Rectal smooth muscle tissue (tissue), 1 donor: ENCODE measurements around the gene STK32C.
"Not testable (repeated sequence)": the region's sequence is repeated elsewhere in the genome, so short reads cannot be mapped to it uniquely, and the experiment has no call there.

Experiments used
- H3K27ac ChIP-seq: one replicate; pipeline ENCODE4 v1.7.0; 2013; ENCODE audit warnings: low read depth, low read length, inconsistent platforms
- H3K27me3 ChIP-seq: one replicate; pipeline ENCODE4 v1.7.0; 2013; ENCODE audit warnings: low read length; ENCODE audit not compliant: control insufficient read depth, insufficient read depth
- H3K36me3 ChIP-seq: one replicate; pipeline ENCODE4 v1.7.0; 2013; ENCODE audit warnings: low read length; ENCODE audit not compliant: control insufficient read depth, insufficient read depth
- H3K4me1 ChIP-seq: one replicate; pipeline ENCODE4 v1.7.0; 2013; ENCODE audit warnings: low read length; ENCODE audit not compliant: control insufficient read depth, insufficient read depth
- H3K4me3 ChIP-seq: one replicate; pipeline ENCODE4 v1.7.0; 2013; ENCODE audit warnings: low read length
- H3K9ac ChIP-seq: one replicate; pipeline ENCODE4 v1.7.0; 2013; ENCODE audit warnings: low read length

Gene STK32C

DNA sequence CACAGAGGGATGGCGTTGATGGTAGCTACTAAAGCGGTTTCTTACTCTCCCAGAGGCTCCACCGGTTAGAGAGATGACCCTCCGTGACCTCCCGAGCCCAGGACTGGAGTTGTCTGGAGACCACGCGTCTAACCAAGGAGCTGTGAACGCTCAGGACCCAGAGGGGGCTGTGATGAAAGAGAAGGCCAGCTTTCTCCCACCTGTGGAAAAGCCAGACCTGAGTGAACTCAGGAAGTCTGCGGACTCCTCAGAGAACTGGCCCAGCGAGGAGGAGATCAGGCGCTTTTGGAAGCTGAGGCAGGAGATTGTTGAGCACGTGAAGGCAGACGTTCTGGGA, 40.1 kb upstream of the STK32C start:
- no peaks in the 10 kb centered on the region for H3K4me1 ChIP-seq
- no peaks in the 10 kb centered on the region for H3K36me3 ChIP-seq
- H3K27me3 ChIP-seq: no peaks in the 10 kb centered on the region
- no peak overlapping the region for H3K9ac ChIP-seq
- no peak overlapping the region for H3K27ac ChIP-seq
- no peak overlapping the region for H3K4me3 ChIP-seq

DNA sequence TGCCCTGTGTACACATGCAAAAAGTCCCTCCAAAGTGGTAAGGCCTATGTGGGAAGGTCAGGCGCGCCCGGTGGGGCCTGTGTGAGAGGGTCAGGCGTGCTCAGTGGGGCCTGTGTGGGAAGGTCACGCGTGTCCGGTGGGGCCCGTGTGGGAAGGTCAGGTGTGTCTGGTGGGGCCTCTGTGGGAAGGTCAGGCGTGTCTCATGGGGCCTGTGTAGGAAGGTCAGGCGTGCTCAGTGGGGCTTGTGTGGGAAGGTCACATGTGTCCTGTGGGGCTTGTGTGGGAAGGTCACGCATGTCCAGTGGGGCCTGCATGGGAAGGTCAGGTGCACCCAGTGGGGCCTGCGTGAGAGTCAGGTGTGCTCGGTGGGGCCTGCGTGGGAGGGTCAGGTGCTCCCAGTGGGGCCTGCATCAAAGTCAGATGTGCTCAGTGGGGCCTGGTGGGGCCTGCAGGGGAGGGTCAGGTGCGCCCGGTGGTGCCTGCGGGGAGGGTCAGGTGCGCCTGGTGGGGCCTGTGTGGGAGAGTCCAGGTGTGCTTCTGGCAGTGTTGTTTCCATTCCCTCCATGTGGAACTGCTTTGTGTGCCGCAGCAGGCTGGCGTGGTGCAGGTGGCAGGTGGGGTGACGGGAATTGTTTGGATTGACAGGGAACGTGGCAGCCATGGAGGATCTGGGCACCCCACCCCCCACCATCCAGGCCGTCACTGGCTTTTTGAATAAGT, 39.6 kb upstream of the STK32C start:
- Histone ChIP-seq H3K27ac (no peak overlapping the region), H3K4me3 (no peak overlapping the region), H3K27me3 (no peaks in the 10 kb centered on the region), H3K9ac (no peak overlapping the region), H3K36me3 (no peaks in the 10 kb centered on the region), H3K4me1 (no peaks in the 10 kb centered on the region)

DNA sequence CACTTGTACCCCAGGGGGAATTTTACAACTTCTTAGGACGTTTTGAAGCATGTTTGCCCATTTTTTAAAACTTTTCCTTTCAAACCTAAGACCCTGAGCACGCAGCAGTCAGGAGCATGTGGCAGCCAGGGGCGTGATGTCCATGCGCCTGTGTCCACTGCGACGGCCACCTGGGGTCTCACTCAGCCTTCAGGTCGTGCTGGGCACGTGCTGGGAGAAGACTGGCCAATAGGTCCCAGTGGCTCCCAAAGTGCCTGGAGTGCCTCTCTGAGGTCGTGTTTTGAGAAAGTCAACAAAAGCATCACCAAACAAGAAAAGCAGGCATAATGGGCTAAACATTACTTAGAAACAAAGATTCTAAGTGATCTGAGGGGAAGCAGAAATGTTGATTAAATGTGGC, 39.1 kb upstream of the STK32C start:
- Histone ChIP-seq H3K27me3 (no peaks in the 10 kb centered on the region), H3K9ac (no peak overlapping the region), H3K36me3 (no peaks in the 10 kb centered on the region), H3K4me3 (no peak overlapping the region), H3K27ac (no peak overlapping the region), H3K4me1 (no peaks in the 10 kb centered on the region)

DNA sequence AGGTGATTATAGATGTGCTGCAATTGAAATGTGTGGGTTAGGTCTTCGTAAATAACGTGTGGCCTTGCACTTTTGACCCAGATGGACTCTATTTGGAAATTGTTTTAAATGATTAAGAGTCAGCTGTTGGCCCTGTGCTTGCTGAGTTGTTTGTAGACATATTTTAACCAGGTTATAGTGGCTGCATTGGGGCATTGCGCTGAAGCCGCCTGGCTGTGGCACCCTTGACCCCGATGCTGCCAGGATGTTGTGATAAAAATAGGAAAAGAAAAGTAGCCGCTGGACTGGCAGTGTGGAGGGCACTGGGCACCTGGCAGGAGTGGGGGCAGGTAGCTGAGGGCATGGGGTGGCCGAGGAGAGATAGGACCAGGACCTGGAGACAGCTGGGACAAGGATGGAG, 37.6 kb upstream of the STK32C start:
- H3K4me1 ChIP-seq: no peaks in the 10 kb centered on the region
- H3K27ac ChIP-seq: no peak overlapping the region
- no peak overlapping the region for H3K4me3 ChIP-seq
- no peaks in the 10 kb centered on the region for H3K36me3 ChIP-seq
- H3K9ac ChIP-seq: no peak overlapping the region
- H3K27me3 ChIP-seq: no peaks in the 10 kb centered on the region

DNA sequence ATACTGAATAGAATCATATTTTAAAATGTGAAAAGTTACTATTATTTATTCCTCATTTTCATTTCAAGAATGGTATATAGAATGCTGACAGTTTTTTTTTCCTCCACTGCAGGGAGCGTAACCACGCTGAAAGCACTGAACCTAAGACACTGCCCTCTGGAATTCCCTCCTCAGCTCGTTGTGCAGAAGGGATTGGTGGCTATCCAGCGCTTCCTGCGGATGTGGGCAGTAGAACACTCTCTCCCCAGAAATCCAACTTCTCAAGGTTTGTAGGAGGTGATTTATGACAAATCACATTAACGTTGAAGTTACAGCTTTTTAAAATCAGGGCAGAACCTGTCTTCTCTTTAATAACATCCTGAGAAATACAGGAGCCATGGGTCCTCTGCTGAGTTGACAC, 36.6 kb upstream of the STK32C start:
- Histone ChIP-seq H3K27me3 (no peaks in the 10 kb centered on the region), H3K27ac (no peak overlapping the region), H3K4me1 (no peaks in the 10 kb centered on the region), H3K36me3 (no peaks in the 10 kb centered on the region), H3K4me3 (no peak overlapping the region), H3K9ac (no peak overlapping the region)

DNA sequence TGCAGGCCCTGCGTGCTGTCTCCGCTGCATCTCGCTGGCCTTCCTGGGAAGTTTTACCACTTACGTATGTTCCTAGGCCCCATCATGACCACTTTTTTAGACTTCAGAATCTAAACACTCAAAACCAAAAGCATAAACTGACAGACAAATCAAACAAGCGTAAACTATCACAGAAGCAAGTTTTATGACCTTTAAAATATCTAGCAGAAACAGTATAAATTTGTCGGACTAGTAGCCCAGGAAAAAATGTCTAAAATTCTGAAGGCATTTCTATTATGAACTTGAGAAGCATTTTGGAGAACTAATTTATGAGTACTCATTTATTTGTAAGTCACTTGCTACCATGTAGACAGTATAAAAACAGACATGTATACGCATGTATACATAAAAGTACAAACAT, 34.8 kb upstream of the STK32C start:
- H3K27me3 ChIP-seq: no peaks in the 10 kb centered on the region
- no peak overlapping the region for H3K4me3 ChIP-seq
- H3K36me3 ChIP-seq: peaks cover 3% of the 10 kb centered on the region
- no peak overlapping the region for H3K27ac ChIP-seq
- H3K4me1 ChIP-seq: no peaks in the 10 kb centered on the region
- H3K9ac ChIP-seq: no peak overlapping the region

DNA sequence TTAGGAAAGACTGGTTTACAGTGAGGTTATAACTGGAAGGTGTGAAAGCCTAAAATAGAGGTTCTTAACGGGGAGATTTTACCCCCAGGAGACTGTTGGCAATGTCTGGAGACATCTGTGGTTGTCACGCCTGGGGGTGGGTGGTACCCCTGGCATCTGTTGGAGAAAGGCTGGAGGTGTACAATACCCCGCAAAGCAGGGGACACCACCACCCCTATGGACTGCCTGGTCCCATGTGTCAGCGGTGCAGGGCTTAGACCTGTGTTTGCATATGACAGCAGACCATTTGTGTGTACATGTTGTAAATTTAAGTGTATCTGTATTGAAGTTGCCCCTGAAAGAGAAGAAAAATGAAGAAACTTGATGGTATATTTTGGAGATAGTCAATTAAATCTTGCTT, 34.0 kb upstream of the STK32C start:
- Histone ChIP-seq H3K9ac (no peak overlapping the region), H3K4me1 (no peaks in the 10 kb centered on the region), H3K27ac (no peak overlapping the region), H3K36me3 (peaks cover 3% of the 10 kb centered on the region), H3K4me3 (no peak overlapping the region), H3K27me3 (no peaks in the 10 kb centered on the region)

DNA sequence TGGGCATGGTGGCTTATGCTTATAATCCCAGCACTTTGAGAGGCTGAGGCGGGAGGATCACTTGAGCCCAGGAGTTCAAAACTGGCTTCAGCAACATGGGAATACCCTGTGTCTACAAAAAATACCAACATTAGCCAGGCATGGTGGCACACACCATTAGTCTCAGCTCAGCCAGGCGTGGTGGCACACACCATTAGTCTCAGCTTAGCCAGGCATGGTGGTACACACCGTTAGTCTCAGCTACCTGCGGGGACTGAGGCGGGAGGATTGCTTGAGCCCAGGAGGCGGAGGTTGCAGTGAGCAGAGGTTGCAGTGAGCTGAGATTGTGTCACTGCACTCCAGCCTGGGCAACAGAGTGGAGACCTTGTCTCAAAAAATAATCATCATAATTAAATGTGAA, 33.3 kb upstream of the STK32C start:
- Histone ChIP-seq H3K4me3 (no peak overlapping the region), H3K27me3 (no peaks in the 10 kb centered on the region), H3K27ac (no peak overlapping the region), H3K9ac (no peak overlapping the region), H3K4me1 (no peaks in the 10 kb centered on the region), H3K36me3 (peaks cover 3% of the 10 kb centered on the region)

DNA sequence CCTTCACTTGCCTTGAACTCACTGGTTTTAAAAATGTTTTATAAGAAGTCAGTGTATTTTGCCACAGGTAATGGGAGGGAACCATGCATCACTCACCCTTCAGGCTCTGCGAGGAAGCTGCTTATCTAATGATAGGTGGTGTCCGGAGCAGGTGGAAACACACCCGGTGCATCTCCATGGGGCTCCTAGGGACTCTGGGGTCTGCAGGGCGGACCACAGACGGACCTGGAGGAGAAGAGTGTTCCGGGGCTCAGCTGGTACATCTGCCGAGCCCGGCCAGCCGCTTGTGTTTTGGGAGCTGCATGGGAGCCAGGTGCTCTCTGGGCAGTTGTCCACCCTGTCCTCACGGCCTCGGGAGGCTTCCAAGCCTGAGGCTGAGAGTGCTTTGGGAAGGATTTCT, 31.5 kb upstream of the STK32C start:
- peaks cover 3% of the 10 kb centered on the region for H3K36me3 ChIP-seq
- H3K4me3 ChIP-seq: no peak overlapping the region
- H3K4me1 ChIP-seq: no peaks in the 10 kb centered on the region
- no peaks in the 10 kb centered on the region for H3K27me3 ChIP-seq
- H3K27ac ChIP-seq: no peak overlapping the region
- no peak overlapping the region for H3K9ac ChIP-seq

DNA sequence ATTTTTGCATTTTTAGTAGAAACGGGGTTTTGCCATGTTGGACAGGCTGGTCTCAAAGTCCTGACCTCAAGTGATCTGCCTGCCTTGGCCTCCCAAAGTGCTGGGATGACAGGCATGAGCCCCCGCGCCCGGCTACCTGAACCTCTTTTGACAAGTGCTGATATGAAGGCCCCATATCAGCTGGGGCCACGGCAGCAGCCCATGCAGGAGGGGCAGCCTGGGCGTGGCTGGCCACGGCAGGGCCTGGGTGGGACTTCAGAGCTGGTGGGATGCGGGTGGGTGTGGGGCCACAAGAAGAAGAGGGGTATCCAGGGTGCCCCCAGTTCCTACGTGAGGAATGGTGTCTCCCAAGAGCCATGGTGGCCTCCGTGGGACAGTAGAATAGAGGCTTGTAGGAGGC, 31.1 kb upstream of the STK32C start:
- Histone ChIP-seq H3K4me1 (no peaks in the 10 kb centered on the region), H3K36me3 (peaks cover 3% of the 10 kb centered on the region), H3K4me3 (no peak overlapping the region), H3K27ac (no peak overlapping the region), H3K27me3 (no peaks in the 10 kb centered on the region), H3K9ac (no peak overlapping the region)

DNA sequence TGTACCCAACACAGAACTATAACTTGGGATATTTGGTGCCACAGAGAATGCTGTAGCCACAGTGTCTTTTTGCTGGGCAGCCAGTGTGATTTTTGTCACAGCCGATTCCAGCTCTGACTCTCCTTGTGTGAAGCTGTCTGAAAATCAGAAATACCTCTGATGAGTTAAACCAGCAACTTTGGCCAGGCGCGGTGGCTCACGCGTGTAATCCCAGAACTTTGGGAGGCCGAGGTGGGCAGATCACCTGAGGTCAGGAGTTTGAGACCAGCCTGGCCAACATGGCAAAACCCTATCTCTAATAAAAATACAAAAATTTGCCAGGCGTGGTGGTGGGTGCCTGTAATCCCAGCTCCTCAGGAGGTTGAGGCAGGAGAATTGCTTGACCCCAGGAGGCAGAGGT, 30.1 kb upstream of the STK32C start:
- H3K4me3 ChIP-seq, H3K9ac ChIP-seq, H3K4me1 ChIP-seq, H3K27me3 ChIP-seq, H3K36me3 ChIP-seq, H3K27ac ChIP-seq: not testable (repeated sequence)

DNA sequence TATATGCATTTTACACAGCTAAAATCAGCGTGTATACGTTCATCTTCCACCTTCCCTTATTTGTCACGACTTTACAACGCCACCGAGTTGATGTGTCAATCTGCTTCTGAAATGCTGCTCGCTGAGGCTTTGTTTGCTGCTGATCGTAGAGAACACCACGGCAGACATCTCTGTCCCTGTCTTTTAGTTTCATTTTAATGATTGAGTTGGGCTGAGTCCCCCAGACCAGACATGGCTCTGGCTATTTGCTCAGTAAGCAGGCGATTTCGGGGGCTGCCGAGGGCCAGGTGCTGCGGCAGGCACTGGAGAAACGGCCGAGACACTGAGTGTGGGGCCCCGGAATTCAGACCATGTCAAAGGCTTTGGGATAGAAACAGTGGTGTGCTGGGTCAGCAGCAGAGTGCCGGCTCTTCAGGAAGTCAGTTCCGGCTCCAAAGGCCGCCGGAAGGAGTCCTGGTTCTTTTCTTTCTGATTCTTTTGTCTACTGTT, 29.2 kb upstream of the STK32C start:
- peaks cover 3% of the 10 kb centered on the region for H3K36me3 ChIP-seq
- H3K27ac ChIP-seq: peak overlapping the region; percentile 6
- H3K4me1 ChIP-seq: no peaks in the 10 kb centered on the region
- H3K27me3 ChIP-seq: no peaks in the 10 kb centered on the region
- peak overlapping the region; percentile 49 for H3K4me3 ChIP-seq
- H3K9ac ChIP-seq: no peak overlapping the region

DNA sequence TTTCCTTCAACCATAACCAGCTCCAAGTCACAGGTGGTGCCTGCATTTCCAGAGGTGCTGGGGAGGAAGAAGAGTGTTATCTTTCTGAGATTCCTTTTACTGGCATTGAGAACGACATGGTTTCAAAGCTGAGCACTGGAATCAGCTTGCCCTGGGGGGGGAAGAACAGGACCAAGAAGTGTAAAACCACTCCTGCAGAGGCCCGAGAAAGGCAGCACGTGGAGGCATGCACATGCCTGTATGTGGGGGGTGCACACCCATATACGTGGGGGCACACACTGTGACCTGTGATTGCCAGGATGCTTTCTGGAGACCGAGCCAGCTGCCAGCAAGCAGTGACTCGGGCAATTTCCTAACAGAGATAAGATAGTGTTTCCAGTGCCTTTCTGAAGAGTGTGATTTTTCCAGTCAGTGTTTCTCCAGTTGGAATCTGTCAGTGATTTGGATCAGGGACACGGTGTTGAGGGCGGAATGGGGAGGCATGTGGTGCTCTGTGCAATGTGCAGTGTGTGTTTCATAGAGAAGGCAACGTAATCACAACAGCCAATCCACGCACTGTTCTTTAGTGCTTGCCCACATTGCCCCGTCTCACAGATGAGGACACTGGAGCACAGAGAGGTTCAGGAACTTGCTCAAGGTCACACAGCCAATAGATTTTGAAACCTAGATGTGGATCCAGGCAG, 28.5 kb upstream of the STK32C start:
- H3K4me1 ChIP-seq: no peaks in the 10 kb centered on the region
- H3K36me3 ChIP-seq: peaks cover 3% of the 10 kb centered on the region
- peak overlapping the region; percentile 49 for H3K4me3 ChIP-seq
- no peak overlapping the region for H3K9ac ChIP-seq
- H3K27me3 ChIP-seq: no peaks in the 10 kb centered on the region
- H3K27ac ChIP-seq: no peak overlapping the region
